NCI-H2227 (cell line): ENCODE data around the gene RNF223.
"Not testable (repeated sequence)": the region's sequence is repeated elsewhere in the genome, so short reads cannot be mapped to it uniquely, and the experiment has no call there.

Experiments used
- DNase-seq: peaks from one replicate; lab custom pipeline; 2025; ENCODE audit not compliant: unreplicated experiment; lab: John Stamatoyannopoulos, UW

RNF223 gene

GRCh38 chr1:1110561-1110971 lies 36.5 kb upstream of the RNF223 start:
- no peak for DNase-seq

GRCh38 chr1:1109743-1110142 lies 35.6 kb upstream of the RNF223 start:
- no peak for DNase-seq

- no peak for DNase-seq
Observed at GRCh38 chr1:1106510-1107221, 32.6 kb upstream of the RNF223 start.

GRCh38 chr1:1104152-1104551 lies 30.0 kb upstream of the RNF223 start:
- not testable (repeated sequence) for DNase-seq

- no peak for DNase-seq
Observed at GRCh38 chr1:1101503-1101902, 27.4 kb upstream of the RNF223 start.

- no peak for DNase-seq
Observed at GRCh38 chr1:1100296-1100695, 26.2 kb upstream of the RNF223 start.

GRCh38 chr1:1099506-1100183 lies 25.5 kb upstream of the RNF223 start:
- no peak for DNase-seq

- no peak for DNase-seq
Observed at GRCh38 chr1:1098681-1099421, 24.7 kb upstream of the RNF223 start.

- not testable (repeated sequence) for DNase-seq
Observed at GRCh38 chr1:1096136-1096535, 22.0 kb upstream of the RNF223 start.

- DNase-seq: no peak
Observed at GRCh38 chr1:1094981-1095380, 20.9 kb upstream of the RNF223 start.

- DNase-seq: no peak
Observed at GRCh38 chr1:1093610-1093943, 19.5 kb upstream of the RNF223 start.

- no peak for DNase-seq
Observed at GRCh38 chr1:1092894-1093609, 18.9 kb upstream of the RNF223 start.

- no peak for DNase-seq
Observed at GRCh38 chr1:1092149-1092855, 18.2 kb upstream of the RNF223 start.

GRCh38 chr1:1091344-1092148 lies 17.4 kb upstream of the RNF223 start:
- no peak for DNase-seq

- DNase-seq: no peak
Observed at GRCh38 chr1:1090424-1091343, 16.6 kb upstream of the RNF223 start.

GRCh38 chr1:1089731-1090423 lies 15.8 kb upstream of the RNF223 start:
- DNase-seq: no peak

GRCh38 chr1:1088801-1089680 lies 14.9 kb upstream of the RNF223 start:
- DNase-seq: no peak
